GM21529 (cell line): ENCODE measurements around the gene IGF1R.
"Not testable (repeated sequence)": the region's sequence is repeated elsewhere in the genome, so short reads cannot be mapped to it uniquely, and the experiment has no call there.

Experiments used
- ATAC-seq: cut with Tn5 transposase; IDR thresholded peaks from one replicate; pipeline ENCODE4 v1.9.1; 2021; ENCODE audit not compliant: unreplicated experiment

Gene IGF1R

DNA sequence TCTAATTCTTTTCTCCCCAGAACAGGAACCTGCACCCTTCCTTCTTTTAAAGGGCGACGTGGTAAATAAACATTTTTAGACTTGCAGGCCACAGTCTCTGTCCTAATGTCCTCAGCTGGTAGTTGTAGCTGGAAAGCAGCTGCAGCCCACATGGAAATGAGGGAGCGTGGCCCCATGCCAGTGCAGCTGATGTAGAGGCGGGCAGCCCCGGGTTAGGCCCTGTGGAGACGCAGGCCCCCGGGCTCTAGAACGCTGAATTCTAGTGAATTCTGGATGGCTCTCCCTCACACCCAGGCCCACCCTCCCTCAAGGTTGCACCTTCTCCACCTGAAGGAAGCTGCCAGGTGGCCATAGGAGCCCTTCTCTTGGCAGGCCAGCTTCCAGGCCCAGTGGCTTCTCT, 307.0 kb downstream of the IGF1R start:
- no peak for ATAC-seq

GRCh38 chr15:98955961-98956723, 307.8 kb downstream of the IGF1R start:
- ATAC-seq: no peak

GRCh38 chr15:98956796-98957553, 308.6 kb downstream of the IGF1R start:
- no peak for ATAC-seq

DNA sequence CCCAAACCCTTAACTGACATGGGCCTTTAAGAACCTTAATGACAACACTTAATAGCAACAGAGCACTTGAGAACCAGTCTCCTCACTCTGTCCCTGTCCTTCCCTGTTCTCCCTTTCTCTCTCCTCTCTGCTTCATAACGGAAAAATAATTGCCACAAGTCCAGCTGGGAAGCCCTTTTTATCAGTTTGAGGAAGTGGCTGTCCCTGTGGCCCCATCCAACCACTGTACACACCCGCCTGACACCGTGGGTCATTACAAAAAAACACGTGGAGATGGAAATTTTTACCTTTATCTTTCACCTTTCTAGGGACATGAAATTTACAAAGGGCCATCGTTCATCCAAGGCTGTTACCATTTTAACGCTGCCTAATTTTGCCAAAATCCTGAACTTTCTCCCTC, 309.3 kb downstream of the IGF1R start:
- ATAC-seq: no peak

DNA sequence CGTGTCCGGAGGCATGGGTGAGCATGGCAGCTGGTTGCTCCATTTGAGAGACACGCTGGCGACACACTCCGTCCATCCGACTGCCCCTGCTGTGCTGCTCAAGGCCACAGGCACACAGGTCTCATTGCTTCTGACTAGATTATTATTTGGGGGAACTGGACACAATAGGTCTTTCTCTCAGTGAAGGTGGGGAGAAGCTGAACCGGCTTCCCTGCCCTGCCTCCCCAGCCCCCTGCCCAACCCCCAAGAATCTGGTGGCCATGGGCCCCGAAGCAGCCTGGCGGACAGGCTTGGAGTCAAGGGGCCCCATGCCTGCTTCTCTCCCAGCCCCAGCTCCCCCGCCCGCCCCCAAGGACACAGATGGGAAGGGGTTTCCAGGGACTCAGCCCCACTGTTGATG, 309.7 kb downstream of the IGF1R start:
- no peak for ATAC-seq

DNA sequence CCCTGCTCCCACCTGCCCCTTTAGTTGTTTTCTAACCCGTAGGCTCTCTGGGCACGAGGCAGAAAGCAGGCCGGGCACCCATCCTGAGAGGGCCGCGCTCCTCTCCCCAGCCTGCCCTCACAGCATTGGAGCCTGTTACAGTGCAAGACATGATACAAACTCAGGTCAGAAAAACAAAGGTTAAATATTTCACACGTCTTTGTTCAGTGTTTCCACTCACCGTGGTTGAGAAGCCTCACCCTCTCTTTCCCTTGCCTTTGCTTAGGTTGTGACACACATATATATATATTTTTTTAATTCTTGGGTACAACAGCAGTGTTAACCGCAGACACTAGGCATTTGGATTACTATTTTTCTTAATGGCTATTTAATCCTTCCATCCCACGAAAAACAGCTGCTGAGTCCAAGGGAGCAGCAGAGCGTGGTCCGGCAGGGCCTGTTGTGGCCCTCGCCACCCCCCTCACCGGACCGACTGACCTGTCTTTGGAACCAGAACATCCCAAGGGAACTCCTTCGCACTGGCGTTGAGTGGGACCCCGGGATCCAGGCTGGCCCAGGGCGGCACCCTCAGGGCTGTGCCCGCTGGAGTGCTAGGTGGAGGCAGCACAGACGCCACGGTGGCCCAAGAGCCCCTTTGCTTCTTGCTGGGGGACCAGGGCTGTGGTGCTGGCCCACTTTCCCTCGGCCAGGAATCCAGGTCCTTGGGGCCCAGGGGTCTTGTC, 310.7 kb downstream of the IGF1R start:
- no peak for ATAC-seq

GRCh38 chr15:98959640-98960007, 311.3 kb downstream of the IGF1R start:
- no peak for ATAC-seq

DNA sequence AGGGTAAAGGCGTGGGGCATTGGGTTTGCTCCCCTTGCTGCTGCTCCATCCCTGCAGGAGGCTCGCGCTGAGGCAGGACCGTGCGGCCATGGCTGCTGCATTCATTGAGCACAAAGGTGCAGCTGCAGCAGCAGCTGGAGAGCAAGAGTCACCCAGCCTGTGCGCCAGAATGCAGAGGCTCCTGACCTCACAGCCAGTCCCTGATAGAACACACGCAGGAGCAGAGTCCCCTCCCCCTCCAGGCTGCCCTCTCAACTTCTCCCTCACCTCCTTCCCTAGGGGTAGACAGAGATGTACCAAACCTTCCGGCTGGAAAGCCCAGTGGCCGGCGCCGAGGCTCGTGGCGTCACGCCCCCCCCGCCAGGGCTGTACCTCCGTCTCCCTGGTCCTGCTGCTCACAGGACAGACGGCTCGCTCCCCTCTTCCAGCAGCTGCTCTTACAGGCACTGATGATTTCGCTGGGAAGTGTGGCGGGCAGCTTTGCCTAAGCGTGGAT, 312.3 kb downstream of the IGF1R start:
- ATAC-seq: no peak

DNA sequence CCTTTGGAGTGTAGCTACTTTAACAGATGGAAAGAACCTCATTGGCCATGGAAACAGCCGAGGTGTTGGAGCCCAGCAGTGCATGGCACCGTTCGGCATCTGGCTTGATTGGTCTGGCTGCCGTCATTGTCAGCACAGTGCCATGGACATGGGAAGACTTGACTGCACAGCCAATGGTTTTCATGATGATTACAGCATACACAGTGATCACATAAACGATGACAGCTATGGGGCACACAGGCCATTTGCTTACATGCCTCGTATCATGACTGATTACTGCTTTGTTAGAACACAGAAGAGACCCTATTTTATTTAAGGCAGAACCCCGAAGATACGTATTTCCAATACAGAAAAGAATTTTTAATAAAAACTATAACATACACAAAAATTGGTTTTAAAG, 315.1 kb downstream of the IGF1R start:
- no peak for ATAC-seq

DNA sequence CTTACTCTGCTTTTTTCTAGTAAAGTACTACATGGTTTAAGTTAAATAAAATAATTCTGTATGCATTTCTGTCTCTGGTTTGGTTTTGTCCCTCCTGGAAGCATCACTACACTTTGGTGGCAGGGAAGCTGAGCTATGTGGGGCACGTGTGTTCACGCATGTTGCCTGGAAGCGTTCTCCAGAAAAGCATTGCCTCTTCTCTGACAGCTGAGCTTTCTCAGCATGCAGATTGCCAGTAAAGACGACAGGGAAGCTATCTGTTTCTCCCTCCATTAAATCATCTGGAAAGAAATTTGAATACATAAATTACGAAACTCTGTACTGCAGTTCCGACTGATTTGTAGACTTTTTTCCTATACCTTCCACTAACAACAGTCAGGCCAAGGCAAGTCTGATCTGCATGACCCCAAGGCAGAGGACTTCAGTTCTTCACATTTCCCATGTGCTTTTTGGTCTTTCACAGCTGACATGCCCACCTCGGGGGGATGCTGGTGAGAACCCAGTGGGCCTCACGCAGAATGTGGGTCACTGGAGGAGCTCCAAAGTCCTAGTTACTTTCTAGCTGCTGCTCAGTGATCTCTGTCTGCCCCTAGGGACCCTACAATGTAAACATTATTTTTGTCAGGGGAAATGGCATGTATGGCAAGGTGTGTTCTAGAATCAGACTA, 316.3 kb downstream of the IGF1R start:
- no peak for ATAC-seq

DNA sequence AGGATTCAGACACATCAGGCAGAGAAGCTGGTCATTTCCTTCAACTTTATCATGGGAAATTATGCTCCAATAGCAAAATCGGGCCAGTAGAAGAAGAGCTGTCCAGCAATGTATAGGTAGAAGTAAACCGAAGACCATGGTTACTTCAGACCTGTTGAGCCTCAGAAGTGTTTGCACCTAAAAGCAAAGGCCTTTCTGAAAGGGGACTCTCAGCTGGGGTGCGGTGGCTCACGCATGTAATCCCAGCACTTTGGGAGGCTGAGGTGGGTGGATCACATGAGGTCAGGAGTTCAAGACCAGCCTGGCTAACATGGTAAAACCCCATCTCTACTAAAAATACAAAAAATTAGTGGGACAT, 316.8 kb downstream of the IGF1R start:
- not testable (repeated sequence) for ATAC-seq

DNA sequence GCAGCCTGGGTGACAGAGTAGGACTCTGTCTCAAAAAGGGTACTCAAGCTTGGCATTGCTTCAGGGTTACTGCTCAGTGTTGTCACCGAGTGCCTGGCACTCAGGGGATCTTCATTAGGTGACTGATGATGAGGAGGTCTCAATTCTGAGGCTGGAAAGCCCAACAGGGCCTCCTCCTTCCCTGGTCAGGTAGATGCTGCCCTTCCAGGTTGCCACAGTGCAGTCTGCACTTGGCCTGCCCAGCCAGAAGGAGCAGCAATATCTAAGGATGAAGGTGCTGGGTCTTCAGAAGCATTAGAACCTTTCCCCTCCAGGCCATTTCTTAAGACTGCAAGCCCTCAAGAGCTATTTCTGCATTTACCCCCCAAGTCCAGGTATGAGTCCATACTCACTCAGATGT, 317.3 kb downstream of the IGF1R start:
- ATAC-seq: no peak

GRCh38 chr15:98966091-98966787, 317.9 kb downstream of the IGF1R start:
- ATAC-seq: no peak

DNA sequence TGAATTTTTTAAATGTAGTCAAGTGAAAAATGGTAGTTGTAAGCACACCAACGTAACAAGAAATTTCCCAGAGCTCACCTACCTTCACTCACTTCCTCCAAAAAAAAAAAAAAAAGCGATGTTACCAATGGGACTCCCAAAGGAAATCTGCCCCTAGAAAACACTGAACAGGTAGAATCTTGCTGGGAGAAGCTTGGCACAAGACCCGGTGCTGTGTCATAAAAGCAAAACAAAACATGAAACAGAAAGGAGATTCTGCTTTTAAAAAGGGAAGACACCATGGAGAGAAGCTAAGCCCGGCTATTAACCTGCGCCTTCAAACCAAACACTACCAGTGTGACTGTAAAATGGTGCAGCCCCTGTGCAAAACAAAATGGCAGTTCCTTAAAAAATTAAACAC, 318.8 kb downstream of the IGF1R start:
- no peak for ATAC-seq

- no peak for ATAC-seq
These were observed 319.6 kb downstream of the IGF1R start for GRCh38 chr15:98967916-98968315.

DNA sequence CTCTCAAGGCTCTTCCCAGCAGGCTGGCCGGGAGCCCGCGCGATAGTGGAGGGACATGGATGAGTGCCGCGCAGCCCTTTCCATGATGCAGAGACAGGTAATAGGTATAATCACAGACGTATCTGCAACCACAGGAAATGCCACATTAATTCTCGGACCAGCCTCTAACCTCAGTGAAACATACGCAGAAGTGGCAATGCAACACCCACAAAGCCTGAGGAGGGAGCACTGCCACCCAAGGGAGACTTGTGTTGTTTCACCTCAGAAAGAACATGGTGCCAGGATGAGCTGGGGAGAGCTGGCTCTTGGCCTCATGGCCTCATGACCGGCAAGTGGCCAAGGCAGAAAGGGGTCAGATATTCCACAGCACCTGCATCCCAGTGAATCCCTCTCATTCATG, 320.2 kb downstream of the IGF1R start:
- ATAC-seq: no peak

DNA sequence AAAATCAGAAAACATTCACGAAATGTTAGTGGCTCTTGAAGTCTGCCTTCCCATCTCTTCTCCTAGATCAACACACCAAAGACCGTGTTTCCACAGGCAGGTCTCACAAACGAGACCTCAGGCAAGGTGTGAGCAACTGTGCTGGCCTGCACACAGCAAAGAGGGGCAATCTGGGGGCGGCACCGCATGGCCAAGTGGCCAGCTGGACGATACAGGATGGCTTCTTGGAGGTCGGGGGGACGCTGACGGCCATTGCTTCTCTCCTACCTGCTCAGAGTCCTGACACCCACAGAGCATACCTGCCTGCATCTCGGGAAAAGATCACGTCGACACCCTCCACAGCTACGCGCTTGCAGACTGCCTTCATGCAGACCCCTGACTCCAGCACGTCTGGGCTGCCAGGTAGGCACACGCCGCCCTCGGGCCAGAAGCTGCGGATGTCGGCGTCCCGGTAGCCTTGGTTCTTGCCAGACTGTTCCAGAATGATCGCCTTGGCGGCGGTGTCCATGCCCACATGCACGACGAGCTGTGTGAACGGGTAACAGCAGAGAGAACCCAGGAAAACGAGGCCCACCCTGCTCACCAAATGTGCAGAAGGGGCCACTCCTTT, 320.9 kb downstream of the IGF1R start:
- ATAC-seq: no peak

DNA sequence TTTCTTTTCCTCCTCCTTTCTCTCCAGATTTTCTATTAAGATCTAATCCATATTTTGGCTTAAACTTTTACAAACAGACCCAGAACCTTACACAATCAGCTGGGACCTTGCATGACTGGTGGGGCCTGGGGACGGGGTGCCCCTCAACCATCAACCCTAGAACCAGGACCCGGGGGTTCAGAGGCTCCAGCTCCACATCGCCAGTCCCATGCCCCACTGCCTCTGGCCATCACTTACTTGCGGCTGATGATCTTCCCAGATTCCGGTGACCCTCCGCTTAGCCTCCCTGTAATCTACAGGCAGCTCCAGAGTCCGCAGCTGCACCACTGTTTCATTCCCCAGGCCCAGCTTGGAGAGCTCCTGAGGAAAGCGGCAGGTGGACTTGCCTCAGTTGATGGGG, 322.5 kb downstream of the IGF1R start:
- ATAC-seq: no peak

DNA sequence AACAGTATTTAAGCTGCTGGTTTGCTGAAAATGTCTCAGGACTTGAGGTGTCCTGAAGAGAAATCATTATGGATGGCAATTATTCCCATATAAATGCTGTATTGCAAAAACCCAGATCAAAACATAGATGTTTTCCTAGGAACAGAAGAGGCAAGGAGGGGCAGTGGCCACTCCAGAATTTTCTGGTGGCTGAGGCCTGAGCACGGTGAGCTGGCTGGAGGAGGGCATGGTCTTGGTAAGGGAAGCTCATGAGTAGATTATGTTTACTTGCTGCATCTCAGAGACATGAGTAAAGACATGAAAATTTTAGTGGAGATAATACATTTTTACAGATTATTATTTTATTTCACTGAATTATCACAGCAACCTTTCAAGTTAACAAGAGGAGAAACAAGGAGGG, 328.2 kb downstream of the IGF1R start:
- no peak for ATAC-seq

DNA sequence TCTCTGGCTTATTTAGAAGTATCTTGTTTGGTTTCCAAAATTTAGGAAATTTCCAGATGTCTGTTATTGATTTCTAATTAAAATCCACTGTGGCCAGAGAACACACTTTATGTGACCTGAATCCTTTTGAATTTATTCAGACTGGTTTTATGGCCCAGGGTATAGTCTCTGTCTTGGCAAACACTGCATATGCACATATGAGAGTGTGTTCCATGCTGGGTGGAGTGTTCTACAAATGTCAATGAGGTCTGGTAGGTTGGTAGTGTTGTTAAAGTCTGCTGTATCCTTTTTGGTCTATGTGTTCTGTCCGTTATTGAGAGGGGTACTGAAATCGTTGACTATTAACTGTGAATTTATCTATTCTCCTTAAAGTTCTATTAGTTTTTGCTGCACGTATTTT, 329.1 kb downstream of the IGF1R start:
- no peak for ATAC-seq
